DND-41 (cell line): Measurements from ENCODE around the gene VAV3.

Experiments used
- ATAC-seq: fragments of 200-7000 bp; cut with Tn5 transposase; 3 replicates; pipeline ENCODE4 v1.9.1; 2021; ENCODE audit warnings: low read depth; ENCODE audit not compliant: insufficient read depth
- DNase-seq: peaks from one replicate; pipeline ENCODE4 v3.0.0-alpha.2; 2020
- H2AFZ ChIP-seq: 2 replicates; pipeline ENCODE4 v1.6.0; 2012; ENCODE audit warnings: low read depth, low read length
- H3K27ac ChIP-seq: 2 replicates; pipeline ENCODE4 v1.5.1; 2012; ENCODE audit warnings: low read length, inconsistent platforms
- H3K27me3 ChIP-seq: fragments of 200-600 bp; sonication (generic); 2 replicates; pipeline ENCODE4 v1.6.0; 2012; ENCODE audit warnings: low read length, mild to moderate bottlenecking, inconsistent platforms; ENCODE audit not compliant: insufficient read depth, poor library complexity
- H3K36me3 ChIP-seq: 2 replicates; pipeline ENCODE4 v1.5.1; 2012; ENCODE audit warnings: low read length, inconsistent platforms; ENCODE audit not compliant: insufficient read depth
- H3K4me1 ChIP-seq: 2 replicates; pipeline ENCODE4 v1.5.1; 2012; ENCODE audit warnings: mild to moderate bottlenecking, low read length; ENCODE audit not compliant: insufficient read depth
- H3K4me2 ChIP-seq: 2 replicates; pipeline ENCODE4 v1.6.0; 2012; ENCODE audit warnings: mild to moderate bottlenecking, moderate library complexity, low read length, inconsistent platforms; ENCODE audit not compliant: insufficient read depth
- H3K4me3 ChIP-seq, 2 experiments: fragments of 200-600 bp in 1 of 2; shearing (Covaris generic) in 1 of 2; 2 replicates each; pipeline ENCODE4 v1.5.1; 2012 to 2016; ENCODE audit warnings: inconsistent platforms in 2 of 2, low read length in 2 of 2, mild to moderate bottlenecking in 2 of 2, low read depth in 1 of 2, moderate library complexity in 1 of 2
- H3K79me2 ChIP-seq: 2 replicates; pipeline ENCODE4 v1.6.0; 2012; ENCODE audit warnings: low read length, inconsistent platforms; ENCODE audit not compliant: insufficient read depth
- H3K9ac ChIP-seq: 2 replicates; pipeline ENCODE4 v1.6.0; 2012; ENCODE audit warnings: low read depth, mild to moderate bottlenecking, inconsistent platforms, low read length, moderate library complexity
- H3K9me3 ChIP-seq: 2 replicates; pipeline ENCODE4 v1.5.1; 2012; ENCODE audit warnings: low read length, moderate library complexity, mild to moderate bottlenecking, inconsistent platforms; ENCODE audit not compliant: insufficient read depth, severe bottlenecking
- H4K20me1 ChIP-seq: 2 replicates; pipeline ENCODE4 v1.6.0; 2012; ENCODE audit warnings: low read length; ENCODE audit not compliant: insufficient read depth
- EZH2 ChIP-seq: IDR thresholded peaks from 3 replicates; pipeline ENCODE4 v1.6.1; 2012; ENCODE audit warnings: borderline replicate concordance, low read depth, mild to moderate bottlenecking, moderate library complexity, low read length, inconsistent platforms; ENCODE audit not compliant: severe bottlenecking
- TF ChIP-seq, protein P1 (sequence below): IDR thresholded peaks from 2 replicates; pipeline ENCODE4 v1.5.1; 2012; ENCODE audit warnings: borderline replicate concordance, low read length, moderate library complexity, mild to moderate bottlenecking; ENCODE audit not compliant: poor library complexity, severe bottlenecking; ENCODE audit errors: extremely low read depth

The VAV3 gene

GRCh38 chr1:107545879-107546278 is 419.1 kb downstream of the VAV3 start:
- peaks cover 29% of the 10 kb centered on the region for H3K4me1 ChIP-seq
- ATAC-seq, result no peak
- no peaks in the 10 kb centered on the region for H3K9me3 ChIP-seq
- no peak overlapping the region for H3K4me2 ChIP-seq
- H3K79me2 ChIP-seq, result no peaks in the 10 kb centered on the region
- H3K27me3 ChIP-seq, result no peaks in the 10 kb centered on the region
- H2AFZ ChIP-seq, result no peak overlapping the region
- DNase-seq, result no peak
- peak overlapping the region; percentile 63 for H3K27ac ChIP-seq
- no peak overlapping the region for H3K4me3 ChIP-seq
- H4K20me1 ChIP-seq, result no peaks in the 10 kb centered on the region
- no peaks in the 10 kb centered on the region for H3K36me3 ChIP-seq
- H3K9ac ChIP-seq, result peak overlapping the region; percentile 25; the same call in 1 of the 2 replicates
- TF ChIP-seq EZH2, result no peak
- TF ChIP-seq, protein P1, sequence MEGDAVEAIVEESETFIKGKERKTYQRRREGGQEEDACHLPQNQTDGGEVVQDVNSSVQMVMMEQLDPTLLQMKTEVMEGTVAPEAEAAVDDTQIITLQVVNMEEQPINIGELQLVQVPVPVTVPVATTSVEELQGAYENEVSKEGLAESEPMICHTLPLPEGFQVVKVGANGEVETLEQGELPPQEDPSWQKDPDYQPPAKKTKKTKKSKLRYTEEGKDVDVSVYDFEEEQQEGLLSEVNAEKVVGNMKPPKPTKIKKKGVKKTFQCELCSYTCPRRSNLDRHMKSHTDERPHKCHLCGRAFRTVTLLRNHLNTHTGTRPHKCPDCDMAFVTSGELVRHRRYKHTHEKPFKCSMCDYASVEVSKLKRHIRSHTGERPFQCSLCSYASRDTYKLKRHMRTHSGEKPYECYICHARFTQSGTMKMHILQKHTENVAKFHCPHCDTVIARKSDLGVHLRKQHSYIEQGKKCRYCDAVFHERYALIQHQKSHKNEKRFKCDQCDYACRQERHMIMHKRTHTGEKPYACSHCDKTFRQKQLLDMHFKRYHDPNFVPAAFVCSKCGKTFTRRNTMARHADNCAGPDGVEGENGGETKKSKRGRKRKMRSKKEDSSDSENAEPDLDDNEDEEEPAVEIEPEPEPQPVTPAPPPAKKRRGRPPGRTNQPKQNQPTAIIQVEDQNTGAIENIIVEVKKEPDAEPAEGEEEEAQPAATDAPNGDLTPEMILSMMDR, result no peak

- Histone ChIP-seq H3K4me2 (no peak overlapping the region), H3K4me3 (no peak overlapping the region), H3K36me3 (no peaks in the 10 kb centered on the region)
Measured at GRCh38 chr1:107545056-107545577, 419.9 kb downstream of the VAV3 start.

DNA sequence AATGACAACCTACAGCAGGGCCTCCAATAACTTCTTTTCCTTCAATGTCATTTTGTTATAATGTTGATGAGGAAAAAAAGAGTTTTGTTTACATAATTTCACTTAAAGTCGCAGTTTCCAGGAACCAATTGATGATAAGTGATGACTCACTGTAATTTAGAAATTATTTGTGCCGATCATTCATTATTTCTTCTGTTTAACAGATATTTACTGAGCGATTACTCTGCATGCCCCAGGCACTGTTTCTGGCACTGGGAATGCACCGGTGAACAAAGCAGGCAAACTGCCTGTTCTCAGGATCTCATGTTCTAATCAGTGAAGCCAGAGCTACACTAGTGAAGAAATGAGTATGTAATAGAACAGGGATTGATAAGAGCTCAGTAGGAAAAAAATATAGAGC is 420.7 kb downstream of the VAV3 start:
- H3K9ac ChIP-seq, result no peak overlapping the region
- TF ChIP-seq, protein P1, result no peak
- TF ChIP-seq EZH2, result no peak
- H3K79me2 ChIP-seq, result no peaks in the 10 kb centered on the region
- no peaks in the 10 kb centered on the region for H3K36me3 ChIP-seq
- no peaks in the 10 kb centered on the region for H3K9me3 ChIP-seq
- H3K4me3 ChIP-seq, result no peak overlapping the region
- H3K4me2 ChIP-seq, result no peak overlapping the region
- H4K20me1 ChIP-seq, result no peaks in the 10 kb centered on the region
- DNase-seq (no peak), ATAC-seq (no peak)
- H3K4me1 ChIP-seq, result peaks cover 29% of the 10 kb centered on the region
- H3K27ac ChIP-seq, result peak overlapping the region; percentile 63
- no peak overlapping the region for H2AFZ ChIP-seq
- no peaks in the 10 kb centered on the region for H3K27me3 ChIP-seq

More at GRCh38 chr1:107545056-107545577, 419.9 kb downstream of the VAV3 start:
- Histone ChIP-seq H2AFZ (no peak overlapping the region), H3K27ac (peak overlapping the region; percentile 63), H4K20me1 (no peaks in the 10 kb centered on the region), H3K79me2 (no peaks in the 10 kb centered on the region), H3K4me1 (peaks cover 29% of the 10 kb centered on the region), H3K9me3 (no peaks in the 10 kb centered on the region), H3K27me3 (no peaks in the 10 kb centered on the region), H3K9ac (peak overlapping the region; percentile 25; the same call in 1 of the 2 replicates)
- ATAC-seq, result peak; percentile 93
- TF ChIP-seq, protein P1, result peak; percentile 39
- no peak for TF ChIP-seq EZH2
- DNase-seq, result peak; percentile 72

GRCh38 chr1:107541412-107541811 is 423.6 kb downstream of the VAV3 start:
- Histone ChIP-seq H3K4me3 (no peak overlapping the region), H3K4me1 (peaks cover 24% of the 10 kb centered on the region), H3K79me2 (no peaks in the 10 kb centered on the region), H3K36me3 (no peaks in the 10 kb centered on the region), H2AFZ (no peak overlapping the region), H3K4me2 (no peak overlapping the region), H3K9ac (no peak overlapping the region), H3K9me3 (no peaks in the 10 kb centered on the region), H4K20me1 (no peaks in the 10 kb centered on the region), H3K27me3 (no peaks in the 10 kb centered on the region), H3K27ac (no peak overlapping the region)
- DNase-seq (no peak), ATAC-seq (no peak)
- TF ChIP-seq, protein P1, result no peak
- no peak for TF ChIP-seq EZH2
